OCI-LY3 (cell line): ENCODE data around the gene IDNK.

Experiments
- CTCF ChIP-seq: fragments of 200-600, 300-600 bp; sonication (generic); IDR thresholded peaks from 2 replicates; pipeline ENCODE4 v1.5.1; 2014; ENCODE audit warnings: antibody characterized with exemption, low read length, low read depth
- EZH2phosphoT487 ChIP-seq: fragments of 200-600 bp; shearing (Covaris generic); IDR thresholded peaks from 2 replicates; pipeline ENCODE4 v1.6.1; 2018; ENCODE audit warnings: antibody characterized with exemption, mixed run types, low read depth

- TF ChIP-seq CTCF (no peak), EZH2phosphoT487 (no peak)
Observed at GRCh38 chr9:83625178-83625577, 2.2 kb downstream of the IDNK start.
